Pancreas (tissue), 10 donors: ENCODE results near the gene ZNF536. TPM values are rescaled to one million over a fixed set of nuclear protein-coding genes. Genes with fewer than 3 reads are reported as not detected.

Experiments
- ATAC-seq, 4 donors: fragments of 200-7000 bp; cut with Tn5 transposase; one replicate each; pipeline versions ENCODE4 v1.8.0 to v1.9.1; 2020; ENCODE audit warnings: mild to moderate bottlenecking in 4 of 4, moderate library complexity in 4 of 4
- DNase-seq, 6 donors: peaks; one replicate each; pipeline ENCODE4 v3.0.0-alpha.2; 2020
- FAIRE-seq: peaks from 2 replicates; lab custom pipeline; 2012; peaks lifted over from hg19 to GRCh38; lab: Jason Lieb, UNC
- H3K27ac ChIP-seq, 4 donors: fragments of 200-600 bp; sonication (generic); 1 replicate in 3 of 4; 2 replicates in 1 of 4; pipeline versions ENCODE4 v1.5.0 to v1.8.0; 2020
- H3K27me3 ChIP-seq, 4 donors: fragments of 200-600 bp; one replicate each; pipeline ENCODE4 v1.8.0; 2021
- H3K36me3 ChIP-seq, 3 donors: fragments of 200-600 bp; sonication (generic) in 1 of 3; one replicate each; pipeline versions ENCODE4 v1.5.0 to v1.8.0; 2020 to 2021
- H3K4me1 ChIP-seq, 3 donors: fragments of 200-600 bp; one replicate each; pipeline ENCODE4 v1.8.0; 2021
- H3K4me3 ChIP-seq, 4 donors: fragments of 200-600 bp; sonication (generic) in 2 of 4; one replicate each; pipeline versions ENCODE4 v1.5.0 to v1.8.0; 2020 to 2021
- H3K9me3 ChIP-seq, 4 donors: fragments of 200-600 bp; one replicate each; pipeline ENCODE4 v1.8.0; 2021
- CTCF ChIP-seq, 4 donors: fragments of 200-600 bp; sonication (generic) in 3 of 4; IDR thresholded peaks; one replicate each; pipeline versions ENCODE4 v1.5.0 to v1.8.0; 2021; ENCODE audit warnings: antibody characterized with exemption in 4 of 4
- WGBS, 2 donors: extraction: QIAGEN DNeasy Blood & Tissue Kit; methylation state at CpG; one replicate each; pipeline ENCODE4 v1.1.7; 2013; 5-methylcytosine and 5-hydroxymethylcytosine counted together
- intact Hi-C, 3 donors: fragments of 100-400 bp; cut with DNase I; formaldehyde crosslinking; loops; one replicate each; pipeline versions ENCODE4 v1.11.1 to v1.14.2; 2022
- polyA plus RNA-seq, 2 donors: library from polyadenylated mRNA; stranded (reverse); fragments of 200-250 nt; gene quantifications; one replicate each; pipeline ENCODE4 v1.2.3, GENCODE V29; 2013
- total RNA-seq, 6 donors: library from RNA; stranded (reverse); fragmentation: NEBNext Ultra II Directional in 4 of 6; extraction: Animal tissue kit (Norgen Biotek cat#: 25700) in 4 of 6; gene quantifications; one replicate each; pipeline versions ENCODE4 v1.2.1 to v1.2.4, GENCODE V29; 2021 to 2023
- donor health status: healthy with polysubstance abuse.
- donor health status: DM: no; HTN: no; CAD: no; lungs with moderate emphysema.
- donor health status: DM: no; HTN: no; CAD: no.
- donor health status: control.
- donor health status: control.
- donor health status: Bipolar disorder and iron deficiency.
- donor health status: DM: yes; HTN: yes; CAD: no.
- donor health status: DM: no; HTN: no; CAD: no.
- donor health status: DM: no; HTN: no; CAD: no.
- donor health status: DM: yes; HTN: yes; CAD: no.

Gene ZNF536
- total and polyA plus RNA-seq, 8 donors, result 0.06 to 1.7 (median 0.13) TPM

- peaks cover 0 to 16% (median 0%) of the 10 kb centered on the region in 4 donors for H3K27me3 ChIP-seq
- no peak for FAIRE-seq
- H3K36me3 ChIP-seq, result no peaks in the 10 kb centered on the region
- no peaks in the 10 kb centered on the region for H3K4me1 ChIP-seq
- intact Hi-C loops, result no loop called here
- no peak overlapping the region for H3K4me3 ChIP-seq
- H3K9me3 ChIP-seq, result no peaks in the 10 kb centered on the region
- H3K27ac ChIP-seq, result no peak overlapping the region
- no peak for DNase-seq
- 47 to 60% methylated on average over 14 of the region's 14 CpGs for WGBS, 2 donors
- no peak for TF ChIP-seq CTCF (IDR thresholded peaks at IDR 0.05)
- ATAC-seq, result no peak
These were observed 7.8 kb downstream of the ZNF536 start for GRCh38 chr19:30379841-30380610.

GRCh38 chr19:30381366-30381765 is 9.2 kb downstream of the ZNF536 start:
- no peak for DNase-seq
- WGBS, 2 donors, result 61 to 72% methylated on average over 4 of the region's 4 CpGs
- no peak for TF ChIP-seq CTCF (IDR thresholded peaks at IDR 0.05)
- no peak for FAIRE-seq
- no peaks in the 10 kb centered on the region for H3K36me3 ChIP-seq
- no peaks in the 10 kb centered on the region for H3K4me1 ChIP-seq
- no peaks in the 10 kb centered on the region for H3K9me3 ChIP-seq
- no peak overlapping the region for H3K4me3 ChIP-seq
- intact Hi-C loops, result no loop called here
- no peak for ATAC-seq
- H3K27me3 ChIP-seq, result peaks cover 0 to 5% (median 0%) of the 10 kb centered on the region in 4 donors
- no peak overlapping the region for H3K27ac ChIP-seq

- FAIRE-seq (no peak), DNase-seq (no peak), ATAC-seq (no peak)
- H3K4me1 ChIP-seq, result no peaks in the 10 kb centered on the region
- H3K36me3 ChIP-seq, result no peaks in the 10 kb centered on the region
- no peak for TF ChIP-seq CTCF (IDR thresholded peaks at IDR 0.05)
- peaks cover 0 to 2% (median 0%) of the 10 kb centered on the region in 4 donors for H3K27me3 ChIP-seq
- H3K9me3 ChIP-seq, result no peaks in the 10 kb centered on the region
- no peak overlapping the region for H3K27ac ChIP-seq
- 67 to 77% methylated on average over 9 of the region's 9 CpGs for WGBS, 2 donors
- intact Hi-C loops, result no loop called here
- H3K4me3 ChIP-seq, result no peak overlapping the region
These were observed 13.0 kb downstream of the ZNF536 start for GRCh38 chr19:30385174-30385573.

- peaks cover 0 to 2% (median 0%) of the 10 kb centered on the region in 4 donors for H3K27me3 ChIP-seq
- FAIRE-seq, result no peak
- no peaks in the 10 kb centered on the region for H3K4me1 ChIP-seq
- no peaks in the 10 kb centered on the region for H3K9me3 ChIP-seq
- no peak for DNase-seq
- no peaks in the 10 kb centered on the region for H3K36me3 ChIP-seq
- no peak for TF ChIP-seq CTCF (IDR thresholded peaks at IDR 0.05)
- ATAC-seq, result no peak
- 66 to 77% methylated on average over 5 of the region's 5 CpGs for WGBS, 2 donors
- intact Hi-C loops, result no loop called here
- no peak overlapping the region for H3K27ac ChIP-seq
- H3K4me3 ChIP-seq, result no peak overlapping the region
These were observed 13.5 kb downstream of the ZNF536 start for GRCh38 chr19:30385666-30386065.

- peaks cover 0 to 2% (median 0%) of the 10 kb centered on the region in 4 donors for H3K27me3 ChIP-seq
- no peaks in the 10 kb centered on the region for H3K9me3 ChIP-seq
- no peak for DNase-seq
- ATAC-seq, result no peak
- H3K4me1 ChIP-seq, result no peaks in the 10 kb centered on the region
- H3K4me3 ChIP-seq, result no peak overlapping the region
- no peak for FAIRE-seq
- 44 to 50% methylated on average over 13 of the region's 13 CpGs for WGBS, 2 donors
- H3K36me3 ChIP-seq, result no peaks in the 10 kb centered on the region
- no peak overlapping the region for H3K27ac ChIP-seq
- intact Hi-C loops, result no loop called here
- no peak for TF ChIP-seq CTCF (IDR thresholded peaks at IDR 0.05)
These were observed 14.5 kb downstream of the ZNF536 start for GRCh38 chr19:30386551-30387143.
